HG03571 (cell line): ENCODE measurements around the gene GNL1.
"Not testable (repeated sequence)": the region's sequence is repeated elsewhere in the genome, so short reads cannot be mapped to it uniquely, and the experiment has no call there.

Source experiments
- ATAC-seq: cut with Tn5 transposase; IDR thresholded peaks from one replicate; pipeline ENCODE4 v1.9.1; 2021; ENCODE audit not compliant: unreplicated experiment

GNL1 gene

DNA sequence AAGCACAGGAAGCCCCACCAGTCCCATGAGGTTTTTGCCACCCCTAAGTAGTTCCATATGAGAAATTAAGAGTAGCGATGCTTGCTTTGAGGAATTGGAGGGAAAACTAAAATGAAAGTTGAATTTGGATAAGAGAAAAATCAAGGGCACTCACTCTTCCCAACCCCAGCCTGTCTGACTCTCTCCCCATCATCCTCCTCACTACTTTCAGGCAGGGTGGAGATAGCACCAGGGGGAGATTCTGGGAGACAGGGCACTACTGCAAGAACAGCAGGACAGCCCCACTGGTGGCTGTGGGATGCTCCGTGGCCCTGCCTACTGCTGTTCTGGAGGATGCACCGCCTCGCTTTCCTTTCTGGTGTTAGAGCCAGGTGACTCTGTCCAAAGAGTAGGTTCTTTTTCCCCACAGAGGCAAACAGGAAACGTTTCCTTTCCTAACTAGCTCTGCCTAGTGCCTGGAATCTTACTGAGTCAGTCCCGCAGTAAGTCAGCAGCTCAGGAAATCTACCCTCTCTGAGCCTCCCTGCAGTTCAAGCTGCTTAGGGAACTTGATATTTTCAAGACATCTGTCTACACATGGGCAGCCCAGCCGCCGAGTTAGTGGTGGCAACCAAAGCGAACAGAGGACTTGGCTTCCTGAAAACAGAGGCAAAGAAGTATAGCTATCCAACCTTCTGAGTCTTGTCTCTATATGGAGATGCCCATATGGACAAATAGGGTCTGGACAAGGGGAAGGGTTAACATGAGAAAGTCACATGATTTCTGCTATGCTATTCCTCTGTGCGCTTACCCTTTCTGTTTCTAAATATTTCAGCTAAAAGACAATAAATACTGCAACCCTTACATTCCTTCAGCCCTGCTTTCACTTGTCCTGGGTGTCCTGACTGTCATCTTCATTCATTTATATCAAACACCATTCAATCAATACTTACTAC lies 55.6 kb downstream of the GNL1 start:
- ATAC-seq: no peak

DNA sequence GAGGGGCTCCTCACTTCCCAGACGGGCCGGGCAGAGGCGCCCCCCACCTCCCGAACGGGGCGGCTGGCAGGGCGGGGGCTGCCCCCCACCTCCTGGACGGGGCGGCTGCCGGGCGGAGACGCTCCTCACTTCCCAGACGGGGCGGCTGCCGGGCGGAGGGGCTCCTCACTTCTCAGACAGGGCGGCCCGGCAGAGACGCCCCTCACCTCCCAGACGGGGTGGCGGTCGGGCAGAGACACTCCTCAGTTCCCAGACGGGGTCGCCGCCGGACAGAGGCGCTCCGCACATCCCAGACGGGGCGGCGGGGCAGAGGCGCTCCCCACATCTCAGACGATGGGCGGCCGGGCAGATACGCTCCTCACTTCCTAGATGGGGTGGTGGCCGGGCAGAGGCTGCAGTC lies 57.6 kb downstream of the GNL1 start:
- not testable (repeated sequence) for ATAC-seq

DNA sequence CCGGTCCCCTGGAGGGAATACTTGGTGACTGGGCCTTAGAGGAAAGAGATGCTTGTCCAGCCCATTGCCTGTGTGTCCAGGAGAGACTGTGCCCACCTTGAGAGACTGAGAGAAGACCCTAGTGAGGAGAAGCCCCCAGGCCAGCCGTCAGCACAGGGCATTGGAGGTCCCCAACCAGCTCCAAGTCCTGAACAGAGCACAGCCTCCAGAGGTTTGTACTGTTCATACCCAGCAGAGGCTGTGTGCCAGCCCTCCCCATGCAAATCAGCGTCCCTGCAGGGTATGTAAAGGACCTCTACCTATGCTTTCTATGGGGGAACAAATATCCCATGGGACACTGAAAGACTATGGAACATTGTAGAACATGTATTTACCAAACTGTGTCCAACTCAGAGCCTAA lies 58.6 kb downstream of the GNL1 start:
- ATAC-seq: no peak

DNA sequence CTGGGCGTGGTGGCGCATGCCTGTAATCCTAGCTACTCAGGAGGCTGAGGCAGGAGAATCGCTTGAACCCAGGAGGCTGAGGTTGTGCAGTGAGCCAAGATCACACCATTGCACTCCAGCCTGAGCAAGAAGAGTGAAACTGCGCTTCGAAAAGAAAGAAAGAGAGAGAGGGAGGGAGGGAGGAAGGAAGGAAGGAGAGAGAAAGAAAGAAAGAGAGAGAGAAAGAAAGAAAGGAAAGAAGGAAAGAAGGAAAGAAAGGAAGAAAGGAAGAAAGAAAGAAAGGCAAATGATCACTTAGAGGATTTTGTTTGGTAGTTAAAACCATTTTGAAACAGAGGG lies 59.1 kb downstream of the GNL1 start:
- ATAC-seq: not testable (repeated sequence)

DNA sequence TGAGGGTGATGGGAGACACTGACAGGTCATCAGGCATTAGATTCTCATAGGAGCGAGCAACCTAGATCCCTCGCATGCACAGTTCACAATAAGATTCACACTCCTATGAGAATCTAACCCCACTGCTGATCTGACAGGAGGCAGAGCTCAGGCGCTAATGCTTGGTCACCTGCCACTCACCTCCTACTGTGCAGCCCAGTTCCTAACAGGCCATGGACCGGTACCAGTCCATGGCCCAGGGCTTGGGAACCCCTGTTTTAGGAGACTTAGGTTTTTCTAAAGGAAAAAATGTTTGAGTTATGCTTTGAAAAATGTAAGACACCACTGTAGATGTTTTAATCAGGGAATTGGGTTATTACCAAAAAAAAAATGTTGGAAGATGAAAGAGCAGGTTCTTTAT lies 60.3 kb downstream of the GNL1 start:
- no peak for ATAC-seq

DNA sequence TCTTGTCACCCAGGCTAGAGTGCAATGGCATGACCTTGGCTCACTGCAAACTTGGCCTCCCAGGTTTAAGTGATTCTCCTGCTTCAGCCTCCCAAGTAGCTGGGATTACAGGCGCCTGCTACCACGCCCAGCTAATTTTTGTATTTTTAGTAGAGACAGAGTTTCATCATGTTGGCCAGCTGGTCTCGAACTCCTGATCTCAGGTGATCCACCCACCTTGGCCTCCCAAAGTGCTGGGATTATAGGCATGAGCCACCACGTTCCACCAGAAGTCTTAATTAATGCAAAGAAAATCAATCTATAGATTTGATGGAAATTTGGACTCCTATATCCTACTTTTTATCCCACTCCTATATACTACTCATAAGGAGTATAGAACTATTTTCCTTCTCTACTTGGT lies 61.2 kb downstream of the GNL1 start:
- not testable (repeated sequence) for ATAC-seq

DNA sequence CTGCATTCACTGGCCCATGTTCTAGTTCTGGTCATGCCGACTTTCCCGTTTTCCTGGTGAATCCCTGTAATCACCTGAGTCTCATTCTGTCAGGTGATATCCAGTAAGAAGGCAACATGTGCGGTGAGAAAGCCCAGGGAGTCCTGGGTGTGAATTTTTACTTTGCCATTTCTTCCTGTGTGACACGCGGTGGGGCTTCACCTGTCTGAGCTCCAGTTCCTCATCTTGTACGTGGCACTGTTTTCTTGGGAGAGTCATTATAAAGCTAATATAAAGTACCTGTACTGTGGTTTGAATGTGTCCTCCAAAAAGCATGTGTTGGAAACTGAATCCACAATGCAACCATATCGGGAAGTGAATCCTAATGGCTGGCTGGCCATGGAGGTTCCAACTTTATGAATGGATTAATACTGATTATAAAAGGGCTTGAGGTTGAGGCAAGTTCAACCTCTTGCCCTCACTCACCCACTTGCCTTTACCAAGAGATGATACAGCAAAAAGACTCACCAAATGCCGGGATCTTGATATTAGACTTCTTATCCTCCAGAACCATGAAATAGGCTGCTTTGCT lies 61.9 kb downstream of the GNL1 start:
- ATAC-seq: no peak

DNA sequence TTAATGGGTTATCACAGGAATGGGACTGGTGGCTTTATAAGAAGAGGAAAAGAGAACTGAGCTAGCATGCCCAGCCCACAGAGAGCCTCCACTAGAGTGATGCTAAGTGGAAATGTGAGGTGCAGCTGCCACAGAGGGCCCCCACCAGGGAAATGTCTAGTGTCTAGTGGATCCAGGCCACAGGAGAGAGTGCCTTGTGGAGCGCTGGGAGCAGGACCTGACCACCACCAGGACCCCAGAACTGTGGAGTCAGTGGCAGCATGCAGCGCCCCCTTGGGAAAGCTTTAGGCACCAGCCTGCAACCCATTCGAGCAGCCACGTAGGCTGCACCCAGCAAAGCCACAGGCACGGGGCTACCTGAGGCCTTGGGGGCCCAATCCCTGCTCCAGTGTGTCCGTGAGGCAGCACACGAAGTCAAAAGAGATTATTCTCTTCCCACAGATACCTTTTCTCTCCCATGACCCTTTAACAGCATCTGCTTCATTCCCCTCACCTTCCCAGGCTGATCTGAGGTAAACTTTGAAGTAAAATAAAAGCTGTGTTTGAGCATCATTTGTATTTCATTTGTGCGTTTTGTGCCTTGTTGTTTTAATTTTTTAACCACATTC lies 62.5 kb downstream of the GNL1 start:
- no peak for ATAC-seq

DNA sequence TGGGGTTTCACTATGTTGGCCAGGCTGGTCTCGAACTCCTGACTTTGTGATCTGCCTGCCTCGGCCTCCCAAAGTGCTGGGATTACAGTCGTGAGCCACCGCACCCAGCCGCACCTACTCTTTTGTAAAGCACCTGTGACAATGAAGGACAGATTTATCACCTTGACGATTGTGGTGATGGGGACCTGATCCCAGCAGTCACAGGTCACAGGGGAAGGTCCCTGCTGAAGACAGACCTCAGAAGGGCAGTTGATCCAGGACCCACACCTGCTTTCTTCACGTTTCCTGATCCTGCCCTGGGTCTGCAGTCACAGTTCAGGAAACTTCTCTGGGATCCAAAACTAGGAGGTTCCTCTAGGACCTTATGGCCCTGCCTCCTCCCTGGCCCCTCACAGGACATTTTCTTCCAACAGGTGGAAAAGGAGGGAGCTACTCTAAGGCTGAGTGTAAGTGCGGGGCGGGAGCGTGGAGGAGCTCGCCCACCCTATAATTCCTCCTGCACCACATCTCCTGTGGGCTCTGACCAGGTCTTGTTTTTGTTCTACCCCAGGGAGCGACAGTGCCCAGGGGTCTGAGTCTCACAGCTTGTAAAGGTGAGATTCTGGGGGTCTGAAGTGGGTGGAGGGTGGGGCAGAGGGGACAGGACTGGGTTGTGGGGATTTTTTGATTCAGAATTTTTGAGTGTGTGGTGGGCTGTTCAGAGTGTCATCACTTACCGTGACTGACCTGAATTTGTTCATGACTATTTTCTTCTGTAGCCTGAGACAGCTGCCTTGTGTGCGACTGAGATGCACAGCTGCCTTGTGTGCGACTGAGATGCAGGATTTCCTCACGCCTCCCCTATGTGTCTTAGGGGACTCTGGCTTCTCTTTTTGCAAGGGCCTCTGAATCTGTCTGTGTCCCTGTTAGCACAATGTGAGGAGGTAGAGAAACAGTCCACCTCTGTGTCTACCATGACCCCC lies 64.0 kb downstream of the GNL1 start:
- ATAC-seq: no peak
